Esophagus muscularis mucosa (tissue), 4 donors: ENCODE measurements around the gene URI1. TPM values are rescaled to one million over a fixed set of nuclear protein-coding genes. Genes with fewer than 3 reads are reported as not detected.

Source experiments
- DNase-seq: peaks from one replicate; pipeline ENCODE4 v3.0.0-alpha.2; 2017; ENCODE audit errors: extremely low spot score
- H3K27ac ChIP-seq, 4 donors: fragments of 200-600 bp; sonication (generic); replicated peaks in 1 of 4; 1 replicate in 3 of 4; 2 replicates in 1 of 4; pipeline ENCODE4 v1.5.1; 2016 to 2019; ENCODE audit warnings: mild to moderate bottlenecking in 1 of 4
- H3K27me3 ChIP-seq, 4 donors: fragments of 200-600 bp; sonication (generic); one replicate each; pipeline versions ENCODE4 v1.5.1 to v1.6.0; 2016 to 2019
- H3K36me3 ChIP-seq, 4 donors: fragments of 200-600 bp; sonication (generic); one replicate each; pipeline ENCODE4 v1.5.1; 2016 to 2019
- H3K4me1 ChIP-seq, 4 donors: fragments of 200-600 bp; sonication (generic); one replicate each; pipeline ENCODE4 v1.5.1; 2016 to 2019
- H3K4me3 ChIP-seq, 4 donors: fragments of 200-600 bp; sonication (generic); 1 replicate in 2 of 4; 2 replicates in 2 of 4; pipeline ENCODE4 v1.5.1; 2016 to 2019; ENCODE audit warnings: mild to moderate bottlenecking in 4 of 4, moderate library complexity in 1 of 4
- H3K9me3 ChIP-seq, 4 donors: fragments of 200-600 bp; sonication (generic); 1 replicate in 3 of 4; 2 replicates in 1 of 4; pipeline ENCODE4 v1.5.1; 2016 to 2019
- EP300 ChIP-seq: sonication (generic); formaldehyde crosslinking; IDR thresholded peaks from one replicate; pipeline ENCODE4 v1.6.1; 2017; ENCODE audit warnings: antibody characterized with exemption
- POLR2A ChIP-seq: fragments of 450-650 bp; IDR thresholded peaks from one replicate; pipeline ENCODE4 v1.6.1; 2017; ENCODE audit warnings: antibody characterized with exemption, moderate library complexity, mild to moderate bottlenecking, low read depth
- POLR2AphosphoS5 ChIP-seq, 2 donors: sonication (generic); formaldehyde crosslinking; IDR thresholded peaks; one replicate each; pipeline ENCODE4 v1.6.1; 2017; ENCODE audit warnings: antibody characterized with exemption in 2 of 2
- WGBS: methylation state at CpG from one replicate; pipeline ENCODE4 v1.1.5; 2018; 5-methylcytosine and 5-hydroxymethylcytosine counted together
- intact Hi-C: fragments of 100-400 bp; cut with DNase I; formaldehyde crosslinking; loops from one replicate; pipeline ENCODE4 v1.15.1; 2023
- total RNA-seq, 4 donors: library from RNA; depleted of rRNA; stranded (reverse); fragments of >200 nt; gene quantifications; one replicate each; pipeline versions ENCODE4 v1.1.0 to v1.2.1, GENCODE V29; 2016
- TF ChIP-seq, protein P1 (sequence below), 3 experiments: fragments of 200-600 bp in 2 of 3; fragments of 450-650 bp in 1 of 3; sonication (generic) in 2 of 3; IDR thresholded peaks; one replicate each; pipeline ENCODE4 v1.5.1; 2017 to 2019; ENCODE audit warnings: antibody characterized with exemption in 3 of 3, mild to moderate bottlenecking in 2 of 3, moderate library complexity in 1 of 3

Gene URI1
- total RNA-seq, 4 donors from 2014 or later, result 56.4 to 67.8 (median 59.8) TPM

DNA sequence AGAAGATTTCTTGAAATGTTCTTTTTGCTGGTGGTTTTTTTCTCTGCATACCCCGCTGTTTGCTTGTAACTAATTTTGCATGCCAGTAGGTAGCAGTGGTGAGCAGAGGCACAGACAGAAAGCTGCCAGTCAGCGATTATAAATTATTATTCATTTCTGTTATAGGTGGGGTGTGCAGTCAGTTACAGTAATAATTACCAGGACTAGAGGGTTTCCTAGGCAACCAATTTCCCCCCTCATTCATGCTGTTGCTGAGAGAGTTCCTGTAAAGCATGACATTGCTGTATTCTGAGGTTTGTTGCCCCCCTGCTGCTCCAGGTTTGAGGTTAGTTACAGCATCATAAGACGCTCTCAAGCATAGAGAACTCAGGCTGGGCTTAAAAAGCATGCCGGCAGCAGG lies 104.5 kb downstream of the URI1 start:
- H3K27ac ChIP-seq, result no peak overlapping the region
- no peaks in the 10 kb centered on the region for H3K36me3 ChIP-seq
- no peaks in the 10 kb centered on the region for H3K27me3 ChIP-seq
- TF ChIP-seq, protein P1, sequence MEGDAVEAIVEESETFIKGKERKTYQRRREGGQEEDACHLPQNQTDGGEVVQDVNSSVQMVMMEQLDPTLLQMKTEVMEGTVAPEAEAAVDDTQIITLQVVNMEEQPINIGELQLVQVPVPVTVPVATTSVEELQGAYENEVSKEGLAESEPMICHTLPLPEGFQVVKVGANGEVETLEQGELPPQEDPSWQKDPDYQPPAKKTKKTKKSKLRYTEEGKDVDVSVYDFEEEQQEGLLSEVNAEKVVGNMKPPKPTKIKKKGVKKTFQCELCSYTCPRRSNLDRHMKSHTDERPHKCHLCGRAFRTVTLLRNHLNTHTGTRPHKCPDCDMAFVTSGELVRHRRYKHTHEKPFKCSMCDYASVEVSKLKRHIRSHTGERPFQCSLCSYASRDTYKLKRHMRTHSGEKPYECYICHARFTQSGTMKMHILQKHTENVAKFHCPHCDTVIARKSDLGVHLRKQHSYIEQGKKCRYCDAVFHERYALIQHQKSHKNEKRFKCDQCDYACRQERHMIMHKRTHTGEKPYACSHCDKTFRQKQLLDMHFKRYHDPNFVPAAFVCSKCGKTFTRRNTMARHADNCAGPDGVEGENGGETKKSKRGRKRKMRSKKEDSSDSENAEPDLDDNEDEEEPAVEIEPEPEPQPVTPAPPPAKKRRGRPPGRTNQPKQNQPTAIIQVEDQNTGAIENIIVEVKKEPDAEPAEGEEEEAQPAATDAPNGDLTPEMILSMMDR (IDR thresholded peaks at IDR 0.05), result peak in 1 of 3 experiments; percentile 22
- no peak for TF ChIP-seq POLR2AphosphoS5 (IDR thresholded peaks at IDR 0.05)
- TF ChIP-seq EP300, result no peak
- TF ChIP-seq POLR2A, result no peak
- intact Hi-C loops, result no loop called here
- DNase-seq, result no peak
- no peak overlapping the region for H3K4me3 ChIP-seq
- 56% methylated on average over 4 of the region's 4 CpGs for WGBS
- no peaks in the 10 kb centered on the region for H3K9me3 ChIP-seq
- H3K4me1 ChIP-seq, result peaks cover 0 to 3% (median 0%) of the 10 kb centered on the region in 4 donors

DNA sequence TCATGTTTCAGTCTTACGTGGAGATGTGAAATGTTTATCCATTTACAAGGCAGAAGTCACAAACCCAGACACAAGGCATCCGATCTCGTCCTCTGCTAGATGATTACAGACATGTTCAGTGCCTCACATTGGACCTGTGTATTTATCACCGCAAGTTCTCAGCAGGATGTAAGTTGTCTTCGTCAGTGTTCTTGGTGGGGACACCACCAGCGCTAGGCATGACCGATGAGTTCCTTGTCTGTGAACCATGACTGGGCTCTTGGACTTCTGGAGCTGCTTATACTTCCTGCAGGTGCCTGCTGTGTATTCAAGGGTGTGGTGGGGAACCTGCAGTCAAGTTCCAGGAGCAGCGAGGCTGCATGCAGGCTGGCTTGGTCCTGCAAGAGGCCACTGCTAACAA lies 105.4 kb downstream of the URI1 start:
- H3K36me3 ChIP-seq, result no peaks in the 10 kb centered on the region
- intact Hi-C loops, result no loop called here
- TF ChIP-seq, protein P1 (IDR thresholded peaks at IDR 0.05), result no peak
- TF ChIP-seq EP300 (no peak), POLR2AphosphoS5 (IDR thresholded peaks at IDR 0.05) (no peak), POLR2A (no peak)
- no peak for DNase-seq
- H3K27me3 ChIP-seq, result no peaks in the 10 kb centered on the region
- H3K27ac ChIP-seq, result no peak overlapping the region
- H3K4me1 ChIP-seq, result peaks cover 0 to 3% (median 0%) of the 10 kb centered on the region in 4 donors
- H3K4me3 ChIP-seq, result no peak overlapping the region
- WGBS, result 89% methylated on average over 7 of the region's 8 CpGs
- no peaks in the 10 kb centered on the region for H3K9me3 ChIP-seq

DNA sequence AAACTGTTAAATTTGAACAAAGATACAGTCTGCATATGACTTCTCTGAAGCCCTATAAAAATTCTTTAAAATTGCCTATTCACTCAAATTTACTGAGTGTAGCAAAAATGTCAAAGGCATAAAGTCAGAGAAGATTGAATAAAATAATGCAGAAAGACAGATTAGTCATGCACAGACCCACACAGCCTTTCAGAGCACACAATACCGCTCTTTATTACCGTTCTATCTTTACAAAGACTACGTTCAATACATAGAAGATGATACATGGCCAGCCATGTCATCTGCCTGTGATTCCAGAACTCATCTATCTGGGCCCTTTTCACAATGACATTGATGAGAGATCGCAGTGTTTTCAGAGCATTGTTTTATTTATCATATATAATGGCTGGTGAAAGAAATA lies 107.2 kb downstream of the URI1 start:
- no peaks in the 10 kb centered on the region for H3K36me3 ChIP-seq
- DNase-seq, result peak; percentile 5
- H3K4me1 ChIP-seq, result peaks cover 0 to 3% (median 0%) of the 10 kb centered on the region in 4 donors
- peaks cover 0 to 6% (median 0%) of the 10 kb centered on the region in 4 donors for H3K27me3 ChIP-seq
- no peak overlapping the region for H3K27ac ChIP-seq
- intact Hi-C loops, result no loop called here
- no peak for TF ChIP-seq POLR2A
- no peak for TF ChIP-seq EP300
- TF ChIP-seq, protein P1 (IDR thresholded peaks at IDR 0.05), result no peak
- TF ChIP-seq POLR2AphosphoS5 (IDR thresholded peaks at IDR 0.05), result no peak
- H3K4me3 ChIP-seq, result no peak overlapping the region
- H3K9me3 ChIP-seq, result no peaks in the 10 kb centered on the region
- 77% methylated on average over 4 of the region's 4 CpGs for WGBS

DNA sequence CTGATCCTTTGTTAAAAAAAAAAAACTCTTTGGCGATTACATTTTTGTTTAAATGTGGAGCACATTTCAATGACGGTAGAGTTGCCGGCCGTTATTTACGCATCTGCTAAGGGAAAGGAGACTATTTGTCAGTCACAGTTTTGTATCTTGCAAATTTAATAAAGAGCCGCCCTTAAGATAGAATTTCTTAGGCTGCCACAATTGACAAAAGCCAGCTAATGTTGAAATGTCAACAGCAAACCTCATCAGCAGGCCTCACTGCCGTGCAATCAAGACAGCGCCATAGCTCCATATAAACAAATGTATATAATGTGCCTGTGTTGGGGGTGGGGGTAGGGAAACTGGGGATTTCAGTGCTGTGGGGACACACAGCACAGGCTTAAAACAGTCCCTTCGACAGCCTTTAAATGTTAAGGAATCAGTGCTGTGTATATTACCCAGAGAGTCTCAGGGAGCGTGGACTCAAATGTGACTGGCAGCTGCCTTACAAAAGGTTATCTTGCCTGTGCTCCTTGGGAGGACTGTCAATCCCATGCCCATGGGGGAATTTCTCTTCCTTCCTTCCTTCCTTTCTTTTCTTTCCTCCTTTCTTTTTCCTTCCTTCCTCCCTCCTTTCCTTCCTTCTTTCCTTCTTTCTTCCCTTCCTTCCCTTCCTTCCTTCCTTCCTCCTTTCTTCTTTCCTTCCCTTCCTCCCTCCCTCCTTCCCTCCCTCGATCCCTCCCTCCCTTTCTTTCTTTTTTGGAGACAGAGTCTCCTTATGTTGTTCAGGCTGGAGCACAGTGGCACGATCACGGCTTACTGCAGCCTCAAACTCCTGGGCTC lies 108.0 kb downstream of the URI1 start:
- H3K36me3 ChIP-seq, result no peaks in the 10 kb centered on the region
- TF ChIP-seq, protein P1 (IDR thresholded peaks at IDR 0.05), result no peak
- TF ChIP-seq EP300, result no peak
- no peak for TF ChIP-seq POLR2A
- TF ChIP-seq POLR2AphosphoS5 (IDR thresholded peaks at IDR 0.05), result no peak
- H3K9me3 ChIP-seq, result no peaks in the 10 kb centered on the region
- peak; percentile 21 for DNase-seq
- intact Hi-C loops, result no loop called here
- H3K4me3 ChIP-seq, result no peak overlapping the region
- WGBS, result 50% methylated on average over 13 of the region's 13 CpGs
- H3K4me1 ChIP-seq, result peaks cover 0 to 3% (median 0%) of the 10 kb centered on the region in 4 donors
- H3K27me3 ChIP-seq, result peaks cover 0 to 6% (median 0%) of the 10 kb centered on the region in 4 donors
- H3K27ac ChIP-seq, result no peak overlapping the region
